Measurements from ENCODE around the gene TBL1X.

Gene TBL1X

DNA sequence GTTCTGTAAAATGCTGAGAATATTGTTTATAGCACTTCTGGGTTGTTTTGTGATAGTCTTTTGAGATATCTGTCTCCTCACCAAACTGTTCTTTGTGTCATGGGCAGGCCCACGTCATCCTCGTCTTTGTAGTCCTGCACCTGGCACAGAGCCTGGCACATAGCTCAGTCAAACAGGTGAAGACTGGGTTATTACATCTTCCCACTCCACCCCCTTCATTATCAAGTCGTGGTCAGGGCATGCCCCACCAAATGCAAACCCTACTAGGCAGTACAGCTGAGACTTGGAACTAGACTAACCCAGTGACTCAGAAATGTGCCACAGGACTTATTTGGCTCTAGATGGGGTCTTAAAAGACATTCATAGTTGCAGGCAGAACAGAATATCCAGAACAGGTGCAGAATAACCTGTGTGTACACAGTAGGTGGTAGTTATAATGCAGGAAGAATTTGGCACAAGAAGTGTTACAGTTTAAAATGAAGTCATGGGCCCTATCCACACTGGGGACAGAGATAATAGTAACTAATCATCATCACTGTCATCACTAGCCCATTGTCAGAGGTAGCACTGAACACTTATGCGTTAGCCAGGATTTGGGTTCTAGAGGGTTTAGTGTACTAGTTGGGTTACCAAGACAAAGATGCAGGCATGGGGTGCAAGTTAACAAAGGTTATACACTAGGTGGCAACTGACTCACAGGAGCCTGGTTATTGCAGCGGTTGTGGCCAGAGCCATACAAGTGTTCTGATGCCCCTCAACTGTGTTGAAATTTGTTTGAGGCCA is 74.9 kb downstream of the TBL1X start:
- H3K27ac ChIP-seq (ENCODE audit: low read length): no peak overlapping the region
- peaks cover 5% of the 10 kb centered on the region; the same call in 1 of the 2 replicates for H3K4me1 ChIP-seq (ENCODE audit: insufficient read depth, low read length)
- no peak overlapping the region for H3K4me3 ChIP-seq (ENCODE audit: low read length)
- no peaks in the 10 kb centered on the region for H3K9me3 ChIP-seq (ENCODE audit: insufficient read depth, low read depth, low read length)
- 0 out of 2 replicates have a peak, but pooled peaks cover 3% of the 10 kb centered on the region for H3K36me3 ChIP-seq (ENCODE audit: insufficient read depth, low read depth, low read length)
- H3K9ac ChIP-seq (ENCODE audit: low read depth, low read length): no peak overlapping the region
- no peaks in the 10 kb centered on the region for H3K27me3 ChIP-seq (ENCODE audit: insufficient read depth, low read length)

DNA sequence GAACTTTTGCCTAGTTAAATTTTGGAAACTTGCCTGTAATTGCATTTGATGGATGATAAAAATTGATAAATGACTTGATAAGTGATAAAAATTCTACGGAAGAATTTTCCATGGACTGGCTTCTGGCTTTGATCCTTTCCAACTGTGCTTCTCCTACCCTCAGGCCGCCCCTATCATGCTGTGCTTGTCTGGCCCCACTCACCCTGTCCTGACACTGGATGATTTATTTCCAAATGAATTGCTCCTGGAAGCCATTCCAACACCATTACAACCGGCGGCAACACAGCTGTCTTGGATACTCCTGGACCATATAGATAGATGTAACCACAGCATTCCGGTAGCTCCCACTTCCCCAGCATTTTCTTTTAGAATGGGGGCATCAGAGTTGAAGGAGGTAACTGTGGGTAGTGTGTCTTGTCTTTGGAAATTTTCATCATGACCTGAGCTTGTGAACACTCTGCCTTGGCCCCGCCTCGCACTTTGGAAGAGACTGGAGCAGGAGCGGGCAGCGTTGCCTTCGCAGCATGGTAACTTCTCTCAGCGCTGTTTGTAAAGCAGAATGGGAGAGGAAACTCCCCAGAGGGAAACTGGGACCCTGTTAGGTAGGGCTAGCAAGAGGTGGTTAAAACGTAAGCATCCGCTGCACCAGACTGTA is 77.4 kb downstream of the TBL1X start:
- H3K27me3 ChIP-seq (ENCODE audit: insufficient read depth, low read length): no peaks in the 10 kb centered on the region
- H3K9ac ChIP-seq (ENCODE audit: low read depth, low read length): no peak overlapping the region
- no peaks in the 10 kb centered on the region for H3K4me1 ChIP-seq (ENCODE audit: insufficient read depth, low read length)
- H3K4me3 ChIP-seq (ENCODE audit: low read length): no peak overlapping the region
- H3K36me3 ChIP-seq (ENCODE audit: insufficient read depth, low read depth, low read length): no peaks in the 10 kb centered on the region
- H3K27ac ChIP-seq (ENCODE audit: low read length): no peak overlapping the region
- H3K9me3 ChIP-seq (ENCODE audit: insufficient read depth, low read depth, low read length): no peaks in the 10 kb centered on the region

DNA sequence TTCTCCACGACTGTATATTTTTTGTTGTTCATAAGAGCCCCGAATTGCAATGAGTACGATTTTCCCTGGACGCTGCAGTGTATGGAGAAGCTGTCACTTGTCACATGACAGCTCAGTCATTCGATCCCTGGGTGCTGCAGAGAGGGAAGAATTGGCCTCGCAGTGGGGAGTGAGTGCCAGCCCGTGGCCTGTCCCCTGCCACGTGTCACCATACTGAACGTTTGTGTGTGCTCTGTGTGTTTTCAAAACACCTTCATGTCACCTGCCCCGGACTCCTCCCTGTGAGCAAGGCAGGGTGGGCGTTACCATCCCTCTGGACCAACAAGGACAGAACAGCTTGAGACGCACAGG is 77.9 kb downstream of the TBL1X start:
- no peak overlapping the region for H3K27ac ChIP-seq (ENCODE audit: low read length)
- no peaks in the 10 kb centered on the region for H3K4me1 ChIP-seq (ENCODE audit: insufficient read depth, low read length)
- no peak overlapping the region for H3K9ac ChIP-seq (ENCODE audit: low read depth, low read length)
- no peaks in the 10 kb centered on the region for H3K9me3 ChIP-seq (ENCODE audit: insufficient read depth, low read depth, low read length)
- H3K4me3 ChIP-seq (ENCODE audit: low read length): no peak overlapping the region
- no peaks in the 10 kb centered on the region for H3K36me3 ChIP-seq (ENCODE audit: insufficient read depth, low read depth, low read length)
- no peaks in the 10 kb centered on the region for H3K27me3 ChIP-seq (ENCODE audit: insufficient read depth, low read length)

DNA sequence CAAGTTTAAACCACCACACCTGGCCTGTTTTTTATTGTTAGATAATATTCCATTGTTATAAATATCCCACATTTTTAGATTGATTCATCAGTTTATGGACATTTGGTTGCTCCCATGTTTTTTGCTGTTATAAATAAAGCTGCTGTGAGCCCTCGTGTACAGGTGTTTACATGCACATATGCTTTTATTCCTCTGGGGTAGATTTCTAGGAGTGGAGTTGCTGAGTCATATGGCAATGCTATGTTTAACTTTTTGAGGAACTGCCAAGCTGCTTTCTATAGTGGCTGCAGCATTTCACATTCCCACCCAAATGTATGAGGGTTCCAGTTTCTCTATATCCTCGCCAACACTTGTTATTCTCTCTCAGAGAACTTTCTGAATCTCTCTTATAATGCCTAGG is 90.5 kb downstream of the TBL1X start:
- Histone ChIP-seq H3K4me3 (ENCODE audit: low read length) (no peak overlapping the region), H3K4me1 (ENCODE audit: insufficient read depth, low read length) (no peaks in the 10 kb centered on the region), H3K9me3 (ENCODE audit: insufficient read depth, low read depth, low read length) (no peaks in the 10 kb centered on the region), H3K9ac (ENCODE audit: low read depth, low read length) (no peak overlapping the region), H3K27ac (ENCODE audit: low read length) (no peak overlapping the region), H3K27me3 (ENCODE audit: insufficient read depth, low read length) (no peaks in the 10 kb centered on the region), H3K36me3 (ENCODE audit: insufficient read depth, low read depth, low read length) (no peaks in the 10 kb centered on the region)

DNA sequence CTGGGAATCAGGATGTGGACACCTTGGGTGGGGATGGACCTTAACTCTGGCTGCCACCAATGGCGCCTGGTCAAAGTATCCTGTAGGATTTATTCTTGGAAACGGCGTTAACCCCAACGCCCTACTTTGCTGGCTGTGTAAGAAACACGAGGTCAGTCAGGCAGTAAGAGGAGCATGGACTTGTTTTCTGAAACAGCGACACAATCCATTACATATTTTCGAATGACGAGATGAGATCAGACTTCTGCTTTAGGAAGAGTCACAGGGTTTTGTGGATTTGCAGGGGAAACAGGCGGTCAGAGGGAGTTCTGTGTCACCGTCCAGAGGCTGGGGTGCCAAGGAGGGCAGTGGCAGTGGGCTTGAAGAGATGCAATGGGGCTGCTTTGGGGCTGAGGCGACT is 92.2 kb downstream of the TBL1X start:
- no peak overlapping the region for H3K9ac ChIP-seq (ENCODE audit: low read depth, low read length)
- no peak overlapping the region for H3K27ac ChIP-seq (ENCODE audit: low read length)
- H3K9me3 ChIP-seq (ENCODE audit: insufficient read depth, low read depth, low read length): no peaks in the 10 kb centered on the region
- H3K27me3 ChIP-seq (ENCODE audit: insufficient read depth, low read length): no peaks in the 10 kb centered on the region
- no peaks in the 10 kb centered on the region for H3K36me3 ChIP-seq (ENCODE audit: insufficient read depth, low read depth, low read length)
- no peak overlapping the region for H3K4me3 ChIP-seq (ENCODE audit: low read length)
- no peaks in the 10 kb centered on the region for H3K4me1 ChIP-seq (ENCODE audit: insufficient read depth, low read length)

DNA sequence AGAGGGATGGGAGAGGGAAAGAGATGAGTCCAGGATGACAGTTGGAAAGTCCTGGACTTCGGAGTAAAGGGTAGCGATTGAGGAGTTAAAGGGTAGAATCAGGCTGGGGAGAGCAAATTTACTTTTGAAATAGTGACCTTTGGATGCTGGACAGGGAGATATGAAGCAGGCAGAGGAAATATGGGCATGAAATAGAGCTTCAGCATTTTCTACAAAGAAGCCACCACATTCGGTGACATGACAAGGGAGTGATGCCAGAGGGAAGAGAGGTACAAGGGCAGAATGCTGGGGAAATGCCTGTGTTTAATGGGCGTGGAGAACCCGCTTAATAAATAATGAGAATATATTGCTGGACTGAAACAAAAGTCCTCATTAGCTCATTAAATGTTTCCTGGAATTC is 92.7 kb downstream of the TBL1X start:
- H3K9me3 ChIP-seq (ENCODE audit: insufficient read depth, low read depth, low read length): no peaks in the 10 kb centered on the region
- no peaks in the 10 kb centered on the region for H3K36me3 ChIP-seq (ENCODE audit: insufficient read depth, low read depth, low read length)
- no peaks in the 10 kb centered on the region for H3K4me1 ChIP-seq (ENCODE audit: insufficient read depth, low read length)
- no peaks in the 10 kb centered on the region for H3K27me3 ChIP-seq (ENCODE audit: insufficient read depth, low read length)
- H3K27ac ChIP-seq (ENCODE audit: low read length): no peak overlapping the region
- H3K9ac ChIP-seq (ENCODE audit: low read depth, low read length): no peak overlapping the region
- no peak overlapping the region for H3K4me3 ChIP-seq (ENCODE audit: low read length)

DNA sequence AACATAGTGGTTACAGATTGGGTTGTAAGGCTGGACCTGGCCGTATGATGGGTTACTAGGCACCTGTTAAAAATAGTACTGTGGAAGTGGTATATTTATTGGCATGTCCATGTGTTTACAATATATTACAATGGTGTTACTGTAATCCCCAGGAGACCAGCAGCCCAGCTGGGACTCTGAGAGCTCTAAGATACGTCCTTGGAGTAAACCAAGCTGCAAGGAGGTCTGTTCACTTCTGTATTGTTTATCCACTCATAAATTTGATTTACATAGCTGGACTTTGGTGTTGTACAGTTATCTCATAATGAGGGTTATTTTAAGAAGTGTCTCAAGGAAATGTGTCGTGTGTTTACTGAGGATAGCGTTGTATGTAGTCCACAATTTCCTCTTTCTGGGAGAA is 93.8 kb downstream of the TBL1X start:
- Histone ChIP-seq H3K9ac (ENCODE audit: low read depth, low read length) (no peak overlapping the region), H3K4me1 (ENCODE audit: insufficient read depth, low read length) (no peaks in the 10 kb centered on the region), H3K27ac (ENCODE audit: low read length) (no peak overlapping the region), H3K4me3 (ENCODE audit: low read length) (no peak overlapping the region), H3K27me3 (ENCODE audit: insufficient read depth, low read length) (no peaks in the 10 kb centered on the region), H3K36me3 (ENCODE audit: insufficient read depth, low read depth, low read length) (no peaks in the 10 kb centered on the region), H3K9me3 (ENCODE audit: insufficient read depth, low read depth, low read length) (no peaks in the 10 kb centered on the region)

DNA sequence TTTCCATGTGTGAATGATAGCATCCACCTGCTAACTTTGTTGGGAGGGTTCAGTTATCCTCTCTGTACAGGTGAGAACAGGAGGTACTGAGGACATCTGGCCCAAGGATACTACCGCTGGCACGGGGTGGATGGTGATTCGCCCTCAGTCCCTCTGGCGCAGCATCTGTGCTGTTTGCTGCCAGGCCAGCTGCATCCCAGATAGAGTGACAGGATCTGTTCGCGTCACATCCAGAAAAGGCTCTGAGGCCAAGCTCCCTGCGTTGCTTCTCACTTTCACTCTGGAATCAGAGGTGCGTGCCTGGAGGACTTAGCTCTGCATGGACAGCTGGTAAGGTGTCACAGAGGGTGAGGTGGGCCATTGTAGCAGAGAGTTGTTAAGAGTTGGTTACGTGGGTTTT is 95.4 kb downstream of the TBL1X start:
- no peaks in the 10 kb centered on the region for H3K4me1 ChIP-seq (ENCODE audit: insufficient read depth, low read length)
- H3K9me3 ChIP-seq (ENCODE audit: insufficient read depth, low read depth, low read length): no peaks in the 10 kb centered on the region
- no peak overlapping the region for H3K27ac ChIP-seq (ENCODE audit: low read length)
- H3K4me3 ChIP-seq (ENCODE audit: low read length): no peak overlapping the region
- no peaks in the 10 kb centered on the region for H3K36me3 ChIP-seq (ENCODE audit: insufficient read depth, low read depth, low read length)
- H3K27me3 ChIP-seq (ENCODE audit: insufficient read depth, low read length): no peaks in the 10 kb centered on the region
- H3K9ac ChIP-seq (ENCODE audit: low read depth, low read length): no peak overlapping the region

DNA sequence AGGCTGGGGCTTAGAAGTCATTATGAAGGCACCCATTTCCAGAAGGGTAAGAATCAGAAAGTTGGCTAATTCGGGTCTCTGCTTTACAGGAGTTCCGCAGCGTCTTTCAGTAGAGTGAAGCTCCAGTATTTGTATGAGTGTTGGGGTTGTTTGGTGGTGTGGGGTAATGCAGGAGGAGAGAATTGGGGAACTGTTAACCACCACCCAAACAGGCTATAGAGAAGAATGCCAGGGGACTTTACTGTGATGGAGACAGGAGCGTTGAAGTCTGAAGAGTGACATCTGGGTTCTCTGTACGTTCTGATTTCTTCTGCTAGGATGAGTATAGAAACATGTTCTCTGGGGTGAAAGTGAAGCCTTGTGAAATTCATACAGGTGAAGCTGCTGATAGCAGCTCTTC is 96.3 kb downstream of the TBL1X start:
- Histone ChIP-seq H3K27me3 (ENCODE audit: insufficient read depth, low read length) (no peaks in the 10 kb centered on the region), H3K9ac (ENCODE audit: low read depth, low read length) (no peak overlapping the region), H3K4me1 (ENCODE audit: insufficient read depth, low read length) (no peaks in the 10 kb centered on the region), H3K9me3 (ENCODE audit: insufficient read depth, low read depth, low read length) (no peaks in the 10 kb centered on the region), H3K4me3 (ENCODE audit: low read length) (no peak overlapping the region), H3K36me3 (ENCODE audit: insufficient read depth, low read depth, low read length) (no peaks in the 10 kb centered on the region), H3K27ac (ENCODE audit: low read length) (no peak overlapping the region)

DNA sequence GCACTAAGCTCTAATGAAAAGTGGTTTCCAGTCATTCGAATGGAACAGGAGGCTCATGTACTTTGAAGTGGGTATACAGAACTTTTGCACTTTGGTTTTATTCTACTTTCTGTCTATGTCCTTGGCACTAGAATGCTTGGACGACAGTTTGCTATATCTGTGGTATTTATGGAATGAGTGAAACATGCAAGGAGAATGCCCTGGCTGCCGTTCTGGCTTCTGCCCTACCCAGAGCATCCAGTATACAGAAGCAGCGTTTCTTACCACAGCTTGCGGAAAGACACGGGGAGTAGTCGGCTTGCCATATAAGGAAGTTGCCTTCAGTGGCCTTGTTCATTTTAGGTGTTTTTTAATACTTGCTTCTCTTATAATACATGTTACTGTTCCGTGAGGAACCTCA is 98.0 kb downstream of the TBL1X start:
- Histone ChIP-seq H3K4me3 (ENCODE audit: low read length) (no peak overlapping the region), H3K9ac (ENCODE audit: low read depth, low read length) (no peak overlapping the region), H3K36me3 (ENCODE audit: insufficient read depth, low read depth, low read length) (no peaks in the 10 kb centered on the region), H3K4me1 (ENCODE audit: insufficient read depth, low read length) (no peaks in the 10 kb centered on the region), H3K27me3 (ENCODE audit: insufficient read depth, low read length) (no peaks in the 10 kb centered on the region), H3K27ac (ENCODE audit: low read length) (no peak overlapping the region), H3K9me3 (ENCODE audit: insufficient read depth, low read depth, low read length) (no peaks in the 10 kb centered on the region)

DNA sequence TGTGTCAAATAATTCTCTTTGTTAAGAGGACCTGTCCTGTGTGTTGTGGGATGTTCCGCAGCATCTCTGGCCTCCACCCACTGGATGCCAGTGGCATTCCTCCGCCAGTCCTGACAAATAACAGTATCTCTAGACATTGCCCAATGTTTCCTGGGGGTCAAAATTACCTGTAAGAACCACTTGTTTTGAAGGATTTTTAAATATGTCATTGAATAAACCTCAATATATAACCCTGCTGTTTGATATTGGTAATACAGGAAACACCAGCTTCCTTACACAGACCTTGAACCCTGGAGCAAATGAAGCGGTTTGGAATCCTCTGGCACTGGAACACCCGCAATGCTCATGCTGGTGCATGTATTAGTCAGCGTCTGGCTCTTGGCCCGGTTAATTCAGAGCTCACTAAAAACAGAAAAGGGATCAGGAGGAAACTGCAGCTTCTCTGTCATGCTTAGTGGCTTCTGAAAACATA is 101.3 kb downstream of the TBL1X start:
- Histone ChIP-seq H3K27ac (ENCODE audit: low read length) (no peak overlapping the region), H3K9me3 (ENCODE audit: insufficient read depth, low read depth, low read length) (no peaks in the 10 kb centered on the region), H3K9ac (ENCODE audit: low read depth, low read length) (no peak overlapping the region), H3K36me3 (ENCODE audit: insufficient read depth, low read depth, low read length) (no peaks in the 10 kb centered on the region), H3K4me3 (ENCODE audit: low read length) (no peak overlapping the region), H3K27me3 (ENCODE audit: insufficient read depth, low read length) (no peaks in the 10 kb centered on the region), H3K4me1 (ENCODE audit: insufficient read depth, low read length) (no peaks in the 10 kb centered on the region)

DNA sequence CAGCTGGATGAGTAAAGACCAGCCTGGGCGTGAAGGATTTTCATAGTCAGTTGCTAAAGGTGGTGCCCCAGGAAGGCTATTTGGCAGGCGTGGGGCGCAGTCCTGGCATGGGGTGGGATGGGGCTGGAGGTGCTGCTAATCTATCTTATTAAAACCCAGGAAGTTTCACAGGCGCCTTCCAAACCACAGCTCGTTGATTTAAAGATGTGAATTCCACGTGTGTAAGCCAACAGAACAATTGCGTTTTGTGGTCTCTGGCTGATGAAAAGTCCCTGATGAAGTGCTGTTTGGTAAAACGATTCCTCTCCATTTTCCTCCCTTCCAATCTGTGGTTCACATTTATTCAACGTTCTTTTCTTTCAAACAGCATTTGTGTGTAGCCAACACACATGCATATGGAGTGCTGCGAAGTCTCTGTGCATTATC is 105.0 kb downstream of the TBL1X start:
- peaks cover 16% of the 10 kb centered on the region; the same call in 1 of the 2 replicates for H3K4me1 ChIP-seq (ENCODE audit: insufficient read depth, low read length)
- no peak overlapping the region for H3K4me3 ChIP-seq (ENCODE audit: low read length)
- no peaks in the 10 kb centered on the region for H3K36me3 ChIP-seq (ENCODE audit: insufficient read depth, low read depth, low read length)
- no peak overlapping the region for H3K27ac ChIP-seq (ENCODE audit: low read length)
- H3K27me3 ChIP-seq (ENCODE audit: insufficient read depth, low read length): no peaks in the 10 kb centered on the region
- no peak overlapping the region for H3K9ac ChIP-seq (ENCODE audit: low read depth, low read length)
- H3K9me3 ChIP-seq (ENCODE audit: insufficient read depth, low read depth, low read length): no peaks in the 10 kb centered on the region
